ENCODE data around the gene PAFAH2. TPM values are rescaled to one million over a fixed set of nuclear protein-coding genes. Genes with fewer than 3 reads are reported as not detected.

Gene PAFAH2
- total and polyA plus RNA-seq, 2 of the 13 experiments (the other 11 are each of a cell fraction or from before 2014, with no cell fraction given): 6.9 to 9.4 TPM

GRCh38 chr1:25996966-25997827 lies 666 bp downstream of the PAFAH2 start (continued):
- TF ChIP-seq PBX3 (CRISPR knock-in tag; IDR thresholded peaks at IDR 0.05; ENCODE audit: borderline replicate concordance): no peak
- no peak for TF ChIP-seq ERF (CRISPR knock-in tag; IDR thresholded peaks at IDR 0.05)
- TF ChIP-seq CREBL2 (CRISPR knock-in tag; IDR thresholded peaks at IDR 0.05; ENCODE audit: borderline replicate concordance): no peak
- no peak for TF ChIP-seq REPIN1 (CRISPR knock-in tag; IDR thresholded peaks at IDR 0.05; ENCODE audit: borderline replicate concordance, low read depth)
- no peak for TF ChIP-seq ZNF552 (CRISPR knock-in tag; IDR thresholded peaks at IDR 0.05; ENCODE audit: borderline replicate concordance)
- no peak for TF ChIP-seq ZBTB42 (CRISPR knock-in tag; IDR thresholded peaks at IDR 0.05)
- TF ChIP-seq ARNTL (CRISPR knock-in tag; IDR thresholded peaks at IDR 0.05): 0 out of 2 replicates have a peak, but pooled peaks have one; percentile 48
- no peak for TF ChIP-seq ZNF30 (CRISPR knock-in tag; IDR thresholded peaks at IDR 0.05)
- TF ChIP-seq ZFP62 (CRISPR knock-in tag; IDR thresholded peaks at IDR 0.05): no peak
- no peak for TF ChIP-seq ZNF362 (CRISPR knock-in tag; IDR thresholded peaks at IDR 0.05; ENCODE audit: borderline replicate concordance)
- TF ChIP-seq SETDB1 (CRISPR knock-in tag; IDR thresholded peaks at IDR 0.05; ENCODE audit: borderline replicate concordance): no peak
- no peak for TF ChIP-seq STAG1 (CRISPR knock-in tag; IDR thresholded peaks at IDR 0.05)
- TF ChIP-seq ZNF672 (CRISPR knock-in tag; IDR thresholded peaks at IDR 0.05): no peak
- TF ChIP-seq SMAD1 (CRISPR knock-in tag; IDR thresholded peaks at IDR 0.05; ENCODE audit: borderline replicate concordance, low read depth): no peak
- no peak for TF ChIP-seq PCBP1 (IDR thresholded peaks at IDR 0.05; ENCODE audit: borderline replicate concordance, low read depth, low read length)
- no peak for TF ChIP-seq PRPF4 (IDR thresholded peaks at IDR 0.05; ENCODE audit: low read depth, low read length, poor library complexity, severe bottlenecking)
- TF ChIP-seq RFXANK (CRISPR knock-in tag; IDR thresholded peaks at IDR 0.05): no peak
- TF ChIP-seq ISX (CRISPR knock-in tag; conservative IDR thresholded peaks at IDR 0.05): no peak
- TF ChIP-seq ZNF891 (CRISPR knock-in tag; IDR thresholded peaks at IDR 0.05): no peak
- no peak for TF ChIP-seq HOXA7 (CRISPR knock-in tag; IDR thresholded peaks at IDR 0.05)
- no peak for TF ChIP-seq REST (IDR thresholded peaks at IDR 0.05; ENCODE audit: borderline replicate concordance in 1 of 2, low read depth in 1 of 2, low read length in 2 of 2)
- TF ChIP-seq, protein P1, sequence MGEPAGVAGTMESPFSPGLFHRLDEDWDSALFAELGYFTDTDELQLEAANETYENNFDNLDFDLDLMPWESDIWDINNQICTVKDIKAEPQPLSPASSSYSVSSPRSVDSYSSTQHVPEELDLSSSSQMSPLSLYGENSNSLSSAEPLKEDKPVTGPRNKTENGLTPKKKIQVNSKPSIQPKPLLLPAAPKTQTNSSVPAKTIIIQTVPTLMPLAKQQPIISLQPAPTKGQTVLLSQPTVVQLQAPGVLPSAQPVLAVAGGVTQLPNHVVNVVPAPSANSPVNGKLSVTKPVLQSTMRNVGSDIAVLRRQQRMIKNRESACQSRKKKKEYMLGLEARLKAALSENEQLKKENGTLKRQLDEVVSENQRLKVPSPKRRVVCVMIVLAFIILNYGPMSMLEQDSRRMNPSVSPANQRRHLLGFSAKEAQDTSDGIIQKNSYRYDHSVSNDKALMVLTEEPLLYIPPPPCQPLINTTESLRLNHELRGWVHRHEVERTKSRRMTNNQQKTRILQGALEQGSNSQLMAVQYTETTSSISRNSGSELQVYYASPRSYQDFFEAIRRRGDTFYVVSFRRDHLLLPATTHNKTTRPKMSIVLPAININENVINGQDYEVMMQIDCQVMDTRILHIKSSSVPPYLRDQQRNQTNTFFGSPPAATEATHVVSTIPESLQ (CRISPR knock-in tag; conservative IDR thresholded peaks at IDR 0.05): no peak
